ENCODE results near the gene TTC28. TPM values are rescaled to one million over a fixed set of nuclear protein-coding genes. Genes with fewer than 3 reads are reported as not detected.

TTC28 gene
- total and polyA plus RNA-seq, 8 donors, result 31.1 to 44.2 (median 41.4) TPM

DNA sequence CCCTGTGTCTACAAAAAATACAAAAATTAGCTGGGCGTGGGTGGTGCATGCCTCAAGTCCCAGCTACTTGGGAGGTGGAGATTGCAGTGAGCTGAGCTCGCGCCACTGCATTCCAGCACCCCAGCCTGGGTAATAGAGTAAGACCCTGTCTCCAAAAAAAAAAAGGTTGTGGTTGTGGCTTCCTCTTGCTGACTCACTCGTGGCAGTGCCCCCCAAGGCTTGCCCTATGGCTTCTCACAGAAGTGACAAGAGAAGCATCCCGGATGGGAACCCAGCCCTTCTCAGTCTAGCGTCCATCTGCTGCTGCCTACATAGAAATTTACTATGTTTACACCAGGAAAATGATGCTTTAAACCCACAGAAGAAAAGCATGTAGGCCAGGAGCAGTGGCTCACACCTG lies 692.1 kb downstream of the TTC28 start:
- Histone ChIP-seq H3K27me3 (no peaks in the 10 kb centered on the region), H3K36me3 (peaks cover 0 to 51% of the 10 kb centered on the region in 2 donors), H3K9me3 (no peaks in the 10 kb centered on the region), H3K4me1 (no peaks in the 10 kb centered on the region), H3K4me3 (no peak overlapping the region), H3K27ac (no peak overlapping the region)
- intact Hi-C loops (cut with DNase I), result no loop called here
- no peak for TF ChIP-seq CTCF (IDR thresholded peaks at IDR 0.05)
- ATAC-seq (no peak), DNase-seq (peak in 1 of 4 donors; percentile 30)

GRCh38 chr22:27986937-27987336 lies 692.7 kb downstream of the TTC28 start:
- intact Hi-C loops (cut with DNase I), result no loop called here
- Histone ChIP-seq H3K36me3 (peaks cover 0 to 51% of the 10 kb centered on the region in 2 donors), H3K27me3 (no peaks in the 10 kb centered on the region), H3K9me3 (no peaks in the 10 kb centered on the region), H3K4me3 (no peak overlapping the region), H3K27ac (no peak overlapping the region), H3K4me1 (no peaks in the 10 kb centered on the region)
- ATAC-seq (no peak), DNase-seq (no peak)
- TF ChIP-seq CTCF (IDR thresholded peaks at IDR 0.05), result no peak

DNA sequence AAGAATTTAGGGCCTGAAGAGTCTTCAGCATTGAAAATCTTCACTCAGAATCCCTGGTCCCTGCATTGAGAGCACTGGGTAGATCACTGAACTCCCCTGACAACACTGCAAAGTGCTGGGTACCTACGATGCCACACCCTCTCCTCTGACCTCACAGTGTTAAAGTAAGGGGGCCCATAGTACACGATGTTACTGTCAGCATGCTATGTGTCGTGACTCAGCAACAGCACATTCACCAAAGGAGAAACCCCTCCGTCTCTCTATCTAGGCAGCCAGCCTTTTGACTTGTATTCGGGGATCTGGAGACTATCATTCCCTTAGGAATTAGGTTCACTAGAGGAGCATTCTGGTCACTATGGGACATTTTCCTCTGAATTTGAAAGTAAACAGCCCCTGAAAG lies 693.2 kb downstream of the TTC28 start:
- no peak for TF ChIP-seq CTCF (IDR thresholded peaks at IDR 0.05)
- peaks cover 0 to 51% of the 10 kb centered on the region in 2 donors for H3K36me3 ChIP-seq
- no peak overlapping the region for H3K4me3 ChIP-seq
- intact Hi-C loops (cut with DNase I), result no loop called here
- H3K4me1 ChIP-seq, result no peaks in the 10 kb centered on the region
- DNase-seq (no peak), ATAC-seq (no peak)
- H3K9me3 ChIP-seq, result no peaks in the 10 kb centered on the region
- no peaks in the 10 kb centered on the region for H3K27me3 ChIP-seq
- H3K27ac ChIP-seq, result no peak overlapping the region

DNA sequence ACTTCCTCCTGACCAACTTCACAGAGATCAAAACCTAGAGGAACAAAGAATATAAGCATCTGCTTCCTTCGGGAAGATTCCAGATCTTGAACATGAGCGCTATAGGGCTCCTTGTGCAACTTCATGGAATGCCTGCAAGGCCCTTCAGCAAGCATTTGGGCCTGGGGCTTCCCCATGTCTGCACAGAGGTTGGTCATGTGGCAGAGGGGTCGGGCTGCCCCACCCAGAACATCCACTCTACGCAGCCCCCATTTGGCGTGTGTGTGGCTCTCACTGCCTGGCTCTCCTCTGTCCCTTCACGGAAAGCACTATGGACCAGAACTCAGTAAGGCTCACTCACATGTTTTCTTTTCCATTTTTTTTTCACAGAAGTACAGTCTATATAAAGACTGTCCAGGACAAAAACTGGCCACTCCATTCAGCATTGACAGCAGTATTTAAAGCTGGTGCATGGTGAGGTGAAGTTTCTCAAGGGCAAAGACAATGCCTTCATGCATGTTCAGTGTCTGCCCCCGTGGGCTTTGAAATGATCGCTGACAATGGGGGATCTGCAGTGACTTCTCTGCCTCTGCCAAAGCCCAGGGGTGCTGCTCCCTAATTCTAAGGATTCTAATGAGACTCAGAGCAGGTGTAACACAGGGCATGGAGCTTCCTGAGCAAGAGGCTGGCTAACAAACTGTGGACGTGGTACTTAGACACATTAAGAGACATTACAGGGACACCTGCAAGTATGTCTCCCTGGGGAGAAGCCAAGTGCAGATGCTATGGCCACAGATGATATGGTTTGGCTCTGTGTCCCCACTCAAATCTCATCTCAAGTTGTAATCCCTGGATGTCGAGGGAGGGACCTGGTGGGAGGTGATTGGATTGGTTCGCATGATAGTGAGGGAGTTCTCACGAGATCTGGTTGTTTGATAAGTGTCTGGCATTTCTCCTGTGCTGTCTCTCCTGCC lies 694.0 kb downstream of the TTC28 start:
- no peaks in the 10 kb centered on the region for H3K27me3 ChIP-seq
- no peak overlapping the region for H3K4me3 ChIP-seq
- intact Hi-C loops (cut with DNase I), result no loop called here
- no peaks in the 10 kb centered on the region for H3K9me3 ChIP-seq
- no peak for ATAC-seq
- H3K4me1 ChIP-seq, result no peaks in the 10 kb centered on the region
- TF ChIP-seq CTCF (IDR thresholded peaks at IDR 0.05), result no peak
- DNase-seq, result no peak
- H3K36me3 ChIP-seq, result peaks cover 0 to 51% of the 10 kb centered on the region in 2 donors
- no peak overlapping the region for H3K27ac ChIP-seq

DNA sequence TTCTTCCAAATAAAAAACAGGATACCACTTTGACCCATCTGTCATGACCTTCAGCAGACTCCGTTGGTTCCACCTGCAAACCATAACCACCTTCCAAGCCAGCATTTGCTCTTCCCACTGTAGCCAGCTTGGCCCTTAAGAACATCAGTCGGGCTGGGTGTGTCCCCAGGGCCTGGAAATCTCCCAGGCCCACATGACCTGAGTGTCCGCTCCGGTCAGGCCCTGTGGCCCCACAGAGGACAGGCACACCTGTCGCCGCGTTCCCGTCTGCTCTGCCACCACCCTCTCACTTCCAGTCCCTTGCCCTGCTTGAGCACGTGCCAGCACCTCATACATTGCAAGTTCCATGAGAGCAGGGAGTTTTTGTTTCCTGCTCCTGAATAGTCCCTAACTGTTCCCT lies 694.9 kb downstream of the TTC28 start:
- no peaks in the 10 kb centered on the region for H3K4me1 ChIP-seq
- no peak overlapping the region for H3K4me3 ChIP-seq
- no peak for ATAC-seq
- no peaks in the 10 kb centered on the region for H3K9me3 ChIP-seq
- no peak for TF ChIP-seq CTCF (IDR thresholded peaks at IDR 0.05)
- no peaks in the 10 kb centered on the region for H3K27me3 ChIP-seq
- peak in 1 of 4 donors; percentile 25 for DNase-seq
- H3K27ac ChIP-seq, result no peak overlapping the region
- peaks cover 0 to 51% of the 10 kb centered on the region in 2 donors for H3K36me3 ChIP-seq
- intact Hi-C loops (cut with DNase I), result no loop called here

Data from left lung (tissue), 10 donors.